IPS DF 6.9 (cell line): ENCODE data around the gene BAX.
"Not testable (repeated sequence)": the region's sequence is repeated elsewhere in the genome, so short reads cannot be mapped to it uniquely, and the experiment has no call there.

ENCODE experiments used
- DNase-seq: peaks from one replicate; pipeline ENCODE4 v3.0.0-alpha.2; 2013; ENCODE audit warnings: low read depth, low spot score
- H3K27ac ChIP-seq: one replicate; pipeline ENCODE4 v1.5.1; 2013; ENCODE audit warnings: low read length, control low read depth
- H3K27me3 ChIP-seq: 2 replicates; pipeline ENCODE4 v1.6.1; 2013; ENCODE audit warnings: mild to moderate bottlenecking, low read length; ENCODE audit not compliant: control insufficient read depth, insufficient read depth
- H3K36me3 ChIP-seq: 2 replicates; pipeline ENCODE4 v1.6.1; 2013; ENCODE audit warnings: low read length; ENCODE audit not compliant: control insufficient read depth, insufficient read depth
- H3K4me1 ChIP-seq: 2 replicates; pipeline ENCODE4 v1.6.1; 2013; ENCODE audit warnings: low read length; ENCODE audit not compliant: control insufficient read depth, insufficient read depth
- H3K4me3 ChIP-seq: 2 replicates; pipeline ENCODE4 v1.5.1; 2013; ENCODE audit warnings: mild to moderate bottlenecking, low read length
- H3K9me3 ChIP-seq: 2 replicates; pipeline ENCODE4 v1.6.1; 2013; ENCODE audit warnings: low read length, inconsistent platforms; ENCODE audit not compliant: control insufficient read depth, insufficient read depth
- WGBS: extraction: QIAGEN DNeasy Blood & Tissue Kit; methylation state at CpG from one replicate; pipeline ENCODE4 v1.1.7; 2013; ENCODE audit warnings: mixed read lengths, missing lambda C conversion rate; ENCODE audit not compliant: insufficient read length, insufficient coverage; 5-methylcytosine and 5-hydroxymethylcytosine counted together

BAX gene

GRCh38 chr19:48918801-48919247 lies 35.9 kb upstream of the BAX start:
- Histone ChIP-seq H3K36me3 (peaks cover 24% of the 10 kb centered on the region), H3K4me3 (no peak overlapping the region), H3K27ac (no peak overlapping the region), H3K4me1 (no peaks in the 10 kb centered on the region), H3K27me3 (no peaks in the 10 kb centered on the region), H3K9me3 (no peaks in the 10 kb centered on the region)
- WGBS, result no CpG with 5 or more reads among the region's 18 CpGs
- DNase-seq, result no peak

- WGBS, result no CpG with 5 or more reads among the region's 8 CpGs
- H3K9me3 ChIP-seq, H3K27me3 ChIP-seq, H3K4me3 ChIP-seq, H3K4me1 ChIP-seq, DNase-seq, H3K27ac ChIP-seq: not testable (repeated sequence)
- H3K36me3 ChIP-seq, result peaks cover 22% of the 10 kb centered on the region
Measured at GRCh38 chr19:48919271-48919670, 35.4 kb upstream of the BAX start.

GRCh38 chr19:48920949-48921348 lies 33.7 kb upstream of the BAX start:
- no CpG with 5 or more reads among the region's 10 CpGs for WGBS
- H3K27me3 ChIP-seq, result no peaks in the 10 kb centered on the region
- no peak for DNase-seq
- peaks cover 20% of the 10 kb centered on the region for H3K36me3 ChIP-seq
- H3K27ac ChIP-seq, result no peak overlapping the region
- H3K9me3 ChIP-seq, result no peaks in the 10 kb centered on the region
- H3K4me1 ChIP-seq, result no peaks in the 10 kb centered on the region
- H3K4me3 ChIP-seq, result no peak overlapping the region

GRCh38 chr19:48921721-48922500 lies 32.8 kb upstream of the BAX start:
- Histone ChIP-seq H3K4me1 (no peaks in the 10 kb centered on the region), H3K27ac (no peak overlapping the region), H3K27me3 (no peaks in the 10 kb centered on the region), H3K36me3 (peaks cover 20% of the 10 kb centered on the region), H3K9me3 (no peaks in the 10 kb centered on the region), H3K4me3 (no peak overlapping the region)
- WGBS, result no CpG with 5 or more reads among the region's 12 CpGs
- no peak for DNase-seq

- Histone ChIP-seq H3K36me3 (peaks cover 20% of the 10 kb centered on the region), H3K9me3 (no peaks in the 10 kb centered on the region), H3K27ac (no peak overlapping the region), H3K4me3 (no peak overlapping the region), H3K27me3 (no peaks in the 10 kb centered on the region), H3K4me1 (no peaks in the 10 kb centered on the region)
- WGBS, result no CpG with 5 or more reads among the region's 18 CpGs
- no peak for DNase-seq
Measured at GRCh38 chr19:48922548-48923490, 31.9 kb upstream of the BAX start.

GRCh38 chr19:48925240-48925843 lies 29.3 kb upstream of the BAX start:
- no peaks in the 10 kb centered on the region for H3K9me3 ChIP-seq
- no CpG with 5 or more reads among the region's 11 CpGs for WGBS
- no peak for DNase-seq
- no peaks in the 10 kb centered on the region for H3K4me1 ChIP-seq
- no peak overlapping the region for H3K4me3 ChIP-seq
- no peaks in the 10 kb centered on the region for H3K27me3 ChIP-seq
- H3K27ac ChIP-seq, result no peak overlapping the region
- peaks cover 20% of the 10 kb centered on the region for H3K36me3 ChIP-seq

GRCh38 chr19:48925890-48926289 lies 28.8 kb upstream of the BAX start:
- H3K4me3 ChIP-seq, H3K9me3 ChIP-seq, H3K4me1 ChIP-seq, H3K27me3 ChIP-seq, H3K27ac ChIP-seq, DNase-seq: not testable (repeated sequence)
- H3K36me3 ChIP-seq, result peaks cover 18% of the 10 kb centered on the region
- no CpG with 5 or more reads among the region's 8 CpGs for WGBS

- no peak overlapping the region for H3K4me3 ChIP-seq
- H3K9me3 ChIP-seq, result no peaks in the 10 kb centered on the region
- peaks cover 10% of the 10 kb centered on the region for H3K36me3 ChIP-seq
- WGBS, result no CpG with 5 or more reads among the region's 10 CpGs
- H3K27ac ChIP-seq, result no peak overlapping the region
- H3K27me3 ChIP-seq, result no peaks in the 10 kb centered on the region
- no peak for DNase-seq
- no peaks in the 10 kb centered on the region for H3K4me1 ChIP-seq
Measured at GRCh38 chr19:48926909-48927308, 27.8 kb upstream of the BAX start.

- not testable (repeated sequence) for H3K9me3 ChIP-seq, H3K4me3 ChIP-seq, H3K27me3 ChIP-seq, DNase-seq, H3K36me3 ChIP-seq, H3K27ac ChIP-seq, H3K4me1 ChIP-seq
- WGBS, result no CpG with 5 or more reads among the region's 17 CpGs
Measured at GRCh38 chr19:48927692-48928091, 27.0 kb upstream of the BAX start.
